Forelimb muscle (tissue), 1 donor: Measurements from ENCODE around the gene TMEM175. TPM values are rescaled to one million over a fixed set of nuclear protein-coding genes. Genes with fewer than 3 reads are reported as not detected.
A peak's percentile ranks its signal among the peaks of the same experiment; 100 is the strongest.

Experiments
- DNase-seq: peaks from one replicate; pipeline ENCODE4 v3.0.0-alpha.2; 2013; ENCODE audit warnings: low read depth
- polyA plus RNA-seq: library from polyadenylated mRNA; unstranded; fragments of 120-200 nt; gene quantifications from one replicate; pipeline ENCODE4 v1.2.1, GENCODE V29; 2013; ENCODE audit not compliant: insufficient read length

Gene TMEM175, protein sequence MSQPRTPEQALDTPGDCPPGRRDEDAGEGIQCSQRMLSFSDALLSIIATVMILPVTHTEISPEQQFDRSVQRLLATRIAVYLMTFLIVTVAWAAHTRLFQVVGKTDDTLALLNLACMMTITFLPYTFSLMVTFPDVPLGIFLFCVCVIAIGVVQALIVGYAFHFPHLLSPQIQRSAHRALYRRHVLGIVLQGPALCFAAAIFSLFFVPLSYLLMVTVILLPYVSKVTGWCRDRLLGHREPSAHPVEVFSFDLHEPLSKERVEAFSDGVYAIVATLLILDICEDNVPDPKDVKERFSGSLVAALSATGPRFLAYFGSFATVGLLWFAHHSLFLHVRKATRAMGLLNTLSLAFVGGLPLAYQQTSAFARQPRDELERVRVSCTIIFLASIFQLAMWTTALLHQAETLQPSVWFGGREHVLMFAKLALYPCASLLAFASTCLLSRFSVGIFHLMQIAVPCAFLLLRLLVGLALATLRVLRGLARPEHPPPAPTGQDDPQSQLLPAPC
- polyA plus RNA-seq, result 18.8 TPM

DNA sequence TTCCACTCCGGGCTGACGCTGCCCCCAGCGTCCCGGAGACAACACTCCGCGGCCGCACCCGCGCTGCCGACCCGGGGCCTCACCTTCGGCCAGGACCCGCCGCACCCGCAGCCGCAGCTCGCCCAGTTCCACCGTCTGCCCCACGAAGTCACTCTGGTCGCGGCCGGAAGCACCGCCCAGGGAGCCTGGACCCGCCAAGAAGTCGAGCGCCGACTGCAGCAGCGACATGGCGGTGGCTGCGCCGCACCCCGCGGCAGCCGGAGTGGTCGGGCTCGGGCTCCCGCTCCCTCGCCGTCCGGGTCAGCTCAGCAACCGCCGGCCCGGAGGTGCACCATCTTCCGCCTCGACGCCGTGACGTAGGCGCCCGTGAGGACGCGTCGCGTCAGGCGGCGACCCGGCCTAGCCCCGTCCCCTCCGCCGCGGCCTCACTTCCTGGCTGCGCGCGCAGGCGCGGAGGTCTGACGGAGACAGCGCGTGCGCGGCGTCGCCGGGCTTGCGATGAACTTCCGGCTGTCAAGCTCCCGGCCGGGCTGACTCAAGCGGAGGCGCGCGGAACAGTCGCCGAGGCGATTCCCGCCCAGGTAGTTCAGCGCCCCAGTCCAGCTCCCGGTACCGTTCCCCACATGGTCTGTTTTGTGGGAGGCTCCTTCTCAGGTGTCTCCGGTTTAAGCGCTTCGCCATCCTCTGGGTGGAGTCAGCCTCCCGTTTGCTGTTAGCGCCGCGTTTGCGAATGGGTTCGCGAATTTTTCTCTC, at the start of gene TMEM175, which contains the start of gene GAK:
Gene TMEM175, plus strand, starts transcription at position 501 of the 753 bp plus-strand sequence. CDS start 15,280 bp downstream, outside the sequence.
Gene GAK, minus strand, starts transcription at position 357 of the 753 bp plus-strand sequence. Its CDS starts 129 bp downstream, at position 228.
- DNase-seq, result peak; percentile 95

DNA sequence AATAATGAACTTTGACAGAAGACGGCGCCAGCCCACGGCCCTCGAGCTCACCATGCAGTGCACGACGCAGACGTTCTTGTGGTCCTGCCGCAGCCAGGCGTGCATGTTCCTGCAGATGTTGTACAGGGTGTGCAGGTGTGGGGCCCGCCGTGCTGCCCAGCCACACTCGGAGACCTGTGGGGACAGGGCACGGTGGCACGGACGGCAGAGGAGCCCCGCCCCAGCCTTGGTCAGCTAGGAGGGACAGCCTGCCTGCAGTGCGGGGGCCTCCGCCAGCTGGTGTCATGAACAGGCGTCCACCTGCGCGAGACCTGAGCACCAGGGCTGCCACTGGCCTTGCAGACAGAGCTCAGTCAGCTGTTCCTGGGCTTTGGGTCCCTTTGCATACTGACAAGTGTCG, 49.6 kb upstream of the TMEM175 start:
- no peak for DNase-seq

DNA sequence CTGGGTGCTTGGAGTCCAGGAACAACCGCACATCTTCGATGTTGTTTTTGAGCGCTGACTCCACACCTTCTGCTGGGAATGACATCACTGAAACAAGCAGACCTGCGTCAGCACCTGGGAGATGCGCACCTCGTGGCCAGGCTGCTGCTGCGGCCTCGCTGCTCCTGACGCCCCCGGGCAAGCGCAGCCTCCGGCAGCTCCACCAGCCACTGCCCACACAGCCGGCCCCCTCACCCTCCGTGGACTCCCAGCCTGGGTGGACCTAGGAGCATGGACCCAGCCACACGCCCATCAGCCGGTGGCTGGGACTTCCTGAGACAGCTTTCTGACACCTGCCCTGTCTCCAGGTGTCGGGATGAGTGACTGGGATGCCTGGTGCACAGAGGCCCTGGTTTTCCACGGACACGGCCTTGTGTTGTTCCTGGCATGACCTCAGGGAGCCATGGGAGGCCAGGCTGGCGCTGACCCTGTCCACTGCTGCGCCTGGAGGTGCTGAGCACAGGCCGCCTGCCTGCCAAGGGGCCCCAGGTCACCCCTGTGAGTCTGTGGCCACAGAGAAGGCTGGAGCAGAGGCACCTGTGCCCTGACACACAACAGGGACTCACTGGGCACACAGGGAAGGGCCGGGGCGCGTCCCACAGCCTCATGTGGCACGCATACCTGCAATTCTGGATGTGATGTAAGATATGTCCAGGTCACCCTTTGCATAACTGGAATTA, 48.7 kb upstream of the TMEM175 start:
- DNase-seq, result no peak

DNA sequence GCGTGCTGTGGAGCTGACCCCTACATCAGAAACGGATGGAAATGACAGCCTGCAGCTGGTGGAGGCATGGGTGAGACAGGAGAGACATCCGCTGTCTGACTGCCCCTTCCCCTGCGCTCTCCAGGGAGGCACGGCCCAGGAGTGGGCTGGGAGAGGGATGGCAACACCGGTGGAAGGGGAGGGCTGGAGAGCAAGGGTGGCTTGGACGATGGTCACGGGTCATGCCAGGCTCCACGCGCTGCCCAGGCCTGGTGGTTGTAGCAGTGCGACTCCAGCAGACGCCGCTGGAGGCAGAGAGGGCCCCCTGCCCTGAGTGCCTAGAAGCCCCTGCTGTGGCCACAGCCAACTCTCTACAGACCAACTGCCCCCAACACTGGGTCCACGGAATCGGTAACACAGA, 48.0 kb upstream of the TMEM175 start:
- no peak for DNase-seq

DNA sequence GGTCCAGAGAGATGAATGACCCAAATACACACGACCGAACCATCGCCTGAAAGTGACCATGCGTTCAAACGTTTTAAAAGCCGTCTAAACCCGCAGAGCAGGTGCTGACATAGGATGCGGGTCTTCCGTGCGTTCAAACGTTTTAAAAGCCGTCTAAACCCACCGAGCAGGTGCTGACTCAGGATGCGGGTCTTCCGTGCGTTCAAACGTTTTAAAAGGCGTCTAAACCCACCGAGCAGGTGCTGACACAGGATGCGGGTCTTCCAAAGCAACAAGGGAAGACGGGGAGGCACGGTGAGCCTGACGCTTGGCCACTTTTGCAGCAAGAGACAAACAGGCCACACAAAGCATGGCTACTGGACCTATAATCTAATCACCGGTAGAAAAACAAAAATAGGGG, 47.4 kb upstream of the TMEM175 start:
- DNase-seq, result no peak

DNA sequence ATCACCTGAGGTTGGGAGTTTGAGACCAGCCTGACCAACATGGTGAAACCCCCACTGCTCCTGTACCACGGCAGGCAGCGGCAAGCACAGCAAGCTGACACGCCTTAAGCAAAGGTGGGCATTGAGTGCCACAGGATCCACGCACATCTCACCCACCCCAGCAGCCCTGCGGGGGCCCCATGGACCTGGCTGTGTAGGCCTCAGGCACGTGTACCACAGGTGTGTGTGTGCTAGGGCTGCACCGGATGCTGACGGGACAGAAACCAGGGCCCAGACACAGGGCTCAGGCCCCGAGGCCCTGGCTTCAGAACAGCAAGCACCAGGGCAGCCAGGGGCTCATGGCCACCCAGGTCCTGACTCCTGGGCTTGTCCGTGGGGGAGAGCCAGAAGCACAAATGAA, 46.9 kb upstream of the TMEM175 start:
- DNase-seq, result no peak

DNA sequence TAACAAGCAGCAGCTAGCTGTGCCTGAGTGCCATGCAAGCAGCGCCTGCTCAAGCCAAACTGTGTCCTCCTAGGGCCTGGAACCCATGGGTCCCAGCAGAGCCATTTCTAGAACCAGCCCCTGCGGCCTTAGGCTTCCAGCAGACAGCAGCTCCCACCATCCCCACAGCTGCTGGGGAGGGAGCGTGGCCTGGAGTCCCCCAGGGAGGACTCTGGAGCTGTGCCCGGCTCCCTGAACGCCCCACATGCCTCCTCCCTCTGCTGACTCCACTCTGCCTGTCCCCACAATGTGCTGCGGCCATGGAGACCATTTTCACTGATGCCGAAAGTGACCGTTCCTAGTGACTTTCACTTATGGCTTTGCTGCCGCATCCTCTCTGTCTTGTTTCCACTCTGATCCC, 46.0 kb upstream of the TMEM175 start:
- DNase-seq, result no peak

DNA sequence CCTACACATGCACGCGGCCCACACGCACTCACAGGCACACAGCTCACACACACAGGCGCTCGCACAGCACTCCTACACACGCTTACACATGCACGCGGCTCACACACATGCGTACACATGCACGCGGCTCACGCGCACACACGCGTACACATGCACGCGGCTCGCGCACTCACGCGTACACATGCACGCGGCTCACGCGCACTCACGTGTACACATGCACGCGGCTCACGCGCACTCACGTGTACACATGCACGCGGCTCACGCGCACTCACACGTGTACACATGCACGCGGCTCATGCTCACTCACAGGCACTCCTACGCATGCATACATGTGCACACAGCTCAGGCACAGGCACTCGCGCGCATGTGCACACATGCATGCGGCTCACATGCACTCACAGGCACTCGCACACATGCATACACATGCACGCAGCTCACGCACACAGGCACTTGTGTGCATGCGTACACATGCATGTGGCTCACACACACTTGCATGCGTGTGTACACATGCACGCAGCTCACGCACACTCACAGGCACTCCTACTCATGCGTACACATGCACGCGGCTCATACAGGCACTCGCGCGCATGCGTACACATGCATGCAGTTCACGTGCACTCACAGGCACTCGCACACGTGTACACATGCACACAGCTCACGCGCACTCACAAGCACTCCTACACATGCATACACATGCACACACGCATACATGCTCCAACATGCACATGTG, 45.1 kb upstream of the TMEM175 start:
- no peak for DNase-seq

DNA sequence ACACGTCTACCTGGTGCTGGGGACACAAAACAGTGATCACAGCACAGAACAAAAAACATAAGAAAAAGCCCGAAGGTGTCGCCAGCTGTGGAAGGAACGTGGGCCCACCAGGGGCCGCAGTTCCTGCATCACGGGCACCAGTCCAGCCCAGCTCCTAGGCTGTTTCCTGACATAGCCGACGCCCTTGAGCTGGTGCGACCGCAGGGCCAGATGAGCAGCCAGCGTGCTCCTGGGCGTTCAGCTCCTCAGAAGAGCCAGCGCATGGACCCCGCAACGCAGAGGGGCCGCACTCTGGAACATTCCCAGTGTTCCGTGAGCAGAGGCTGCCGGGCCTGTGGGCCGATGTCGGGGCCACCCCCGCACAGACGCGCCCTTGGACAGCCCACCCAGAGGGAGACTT, 44.2 kb upstream of the TMEM175 start:
- DNase-seq, result no peak

DNA sequence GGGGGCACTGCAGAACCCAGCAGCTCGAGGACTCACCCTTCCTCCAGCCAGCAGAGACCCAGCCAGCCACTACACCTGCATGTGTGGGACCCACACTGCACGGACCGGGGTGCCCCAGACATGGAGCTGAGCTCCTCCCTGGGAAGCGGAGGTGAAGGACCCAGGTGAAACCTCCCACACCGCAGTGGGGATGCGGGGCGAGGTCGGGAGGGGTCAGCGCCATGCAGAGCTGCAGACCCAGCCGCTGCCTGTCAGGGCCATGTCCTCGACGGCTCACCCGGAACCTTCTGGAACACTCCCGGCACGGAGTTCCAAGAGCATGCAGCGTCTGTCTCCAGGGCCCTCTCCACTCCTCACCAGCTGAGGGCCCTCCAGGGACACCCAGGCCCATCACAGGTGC, 42.7 kb upstream of the TMEM175 start:
- DNase-seq, result no peak

DNA sequence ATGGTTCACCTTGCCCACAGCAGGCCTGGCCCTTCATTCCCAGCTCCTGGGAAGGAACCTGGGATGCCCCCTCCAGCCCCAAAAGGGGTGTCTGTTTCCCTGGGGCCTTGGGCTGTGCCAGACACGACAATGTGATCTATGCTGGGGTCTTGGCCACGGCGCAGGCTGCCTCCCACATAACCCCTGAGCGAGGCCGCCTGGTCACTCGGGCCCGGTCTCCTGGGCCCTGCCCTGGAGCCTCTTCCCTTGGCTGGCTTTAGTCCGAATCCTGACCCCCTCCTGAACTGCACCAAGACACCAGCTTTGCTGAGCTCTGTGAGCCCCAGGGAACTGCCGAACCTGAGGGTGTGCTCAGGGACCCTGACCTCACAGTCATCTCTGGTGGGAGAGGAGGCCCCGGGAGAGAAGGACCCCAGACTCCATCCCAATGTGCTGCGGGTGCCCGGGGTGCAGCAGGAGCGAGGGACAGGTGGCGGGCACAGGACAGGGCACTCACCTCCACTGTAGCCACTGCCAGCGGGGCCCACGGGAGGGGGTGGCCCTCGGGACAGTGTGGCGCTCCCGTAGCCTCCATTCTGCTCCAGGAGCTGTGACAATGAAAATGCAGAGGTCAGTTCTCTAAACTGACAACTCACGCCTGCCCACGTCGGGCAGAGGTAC, 42.1 kb upstream of the TMEM175 start:
- no peak for DNase-seq

DNA sequence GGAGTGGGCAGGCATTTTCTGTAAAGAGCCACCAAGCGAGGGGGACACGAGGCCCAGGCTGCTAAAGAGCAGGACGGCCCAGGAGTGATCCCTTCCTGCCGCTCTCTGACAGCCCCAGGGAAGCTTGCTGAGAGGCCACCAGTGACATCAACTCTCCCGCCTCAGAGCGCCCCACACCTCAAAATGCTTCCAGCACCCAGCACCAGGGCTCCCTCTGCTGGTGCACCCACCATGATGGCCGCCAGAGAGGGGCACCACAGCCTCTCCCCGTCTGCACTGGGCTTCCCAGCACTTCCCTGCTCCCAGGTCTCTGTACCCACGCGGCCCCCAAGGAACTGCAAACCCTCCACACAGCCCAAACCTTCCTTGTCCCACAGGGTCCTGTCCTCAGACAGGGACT, 40.5 kb upstream of the TMEM175 start:
- DNase-seq, result no peak

DNA sequence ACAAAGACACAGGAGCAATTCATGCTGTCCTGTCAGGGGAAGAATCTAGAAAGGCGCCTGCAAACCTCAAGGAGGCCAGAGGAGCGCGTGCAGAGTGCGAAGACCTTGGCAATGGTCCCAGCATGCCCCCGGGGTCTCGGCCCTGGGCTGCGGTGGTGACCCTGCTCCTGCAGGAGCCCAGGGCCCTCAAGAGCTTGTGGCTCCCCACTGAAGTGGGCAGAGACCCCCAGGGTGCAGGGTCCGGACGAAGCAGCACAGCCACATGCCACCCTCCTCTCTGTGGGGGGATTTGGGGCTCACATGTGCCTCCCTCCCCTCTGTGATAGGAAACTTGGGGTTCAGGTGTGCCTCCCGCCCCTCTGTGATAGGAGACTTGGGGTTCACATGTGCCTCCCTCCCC, 39.5 kb upstream of the TMEM175 start:
- no peak for DNase-seq

DNA sequence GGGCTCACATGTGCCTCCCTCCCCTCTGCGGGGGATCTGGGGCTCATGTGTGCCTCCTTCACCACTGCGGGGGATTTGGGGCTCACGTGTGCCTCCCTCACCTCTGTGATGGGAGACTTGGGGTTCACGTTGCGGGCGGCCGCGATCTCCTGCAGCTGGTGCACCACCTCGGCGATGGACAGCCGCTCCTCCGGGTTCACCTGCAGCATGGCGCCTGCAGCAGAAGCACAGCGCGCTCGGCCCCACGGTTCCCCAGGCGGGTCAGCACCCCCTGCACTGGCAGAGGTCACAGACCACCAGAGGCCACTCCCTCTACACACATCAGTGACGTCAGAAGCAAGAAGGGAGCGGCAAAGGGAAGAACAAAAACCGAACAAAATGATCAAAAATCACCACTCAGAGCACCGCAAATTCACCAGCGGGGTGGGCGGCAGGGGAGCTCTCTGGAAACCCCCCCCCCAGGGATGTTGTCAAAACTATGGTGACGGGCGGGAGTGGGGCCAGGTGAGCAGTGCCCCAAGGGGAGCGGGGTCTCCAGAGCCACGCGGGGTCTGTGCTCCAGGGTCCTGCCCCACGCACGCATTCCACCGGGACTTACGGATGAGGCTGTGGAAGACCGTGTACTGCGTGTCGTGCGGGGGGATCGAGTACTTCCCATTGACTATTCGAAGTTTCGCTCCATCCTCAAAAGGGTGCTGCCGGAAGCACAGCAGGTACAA, 38.8 kb upstream of the TMEM175 start:
- DNase-seq, result no peak

DNA sequence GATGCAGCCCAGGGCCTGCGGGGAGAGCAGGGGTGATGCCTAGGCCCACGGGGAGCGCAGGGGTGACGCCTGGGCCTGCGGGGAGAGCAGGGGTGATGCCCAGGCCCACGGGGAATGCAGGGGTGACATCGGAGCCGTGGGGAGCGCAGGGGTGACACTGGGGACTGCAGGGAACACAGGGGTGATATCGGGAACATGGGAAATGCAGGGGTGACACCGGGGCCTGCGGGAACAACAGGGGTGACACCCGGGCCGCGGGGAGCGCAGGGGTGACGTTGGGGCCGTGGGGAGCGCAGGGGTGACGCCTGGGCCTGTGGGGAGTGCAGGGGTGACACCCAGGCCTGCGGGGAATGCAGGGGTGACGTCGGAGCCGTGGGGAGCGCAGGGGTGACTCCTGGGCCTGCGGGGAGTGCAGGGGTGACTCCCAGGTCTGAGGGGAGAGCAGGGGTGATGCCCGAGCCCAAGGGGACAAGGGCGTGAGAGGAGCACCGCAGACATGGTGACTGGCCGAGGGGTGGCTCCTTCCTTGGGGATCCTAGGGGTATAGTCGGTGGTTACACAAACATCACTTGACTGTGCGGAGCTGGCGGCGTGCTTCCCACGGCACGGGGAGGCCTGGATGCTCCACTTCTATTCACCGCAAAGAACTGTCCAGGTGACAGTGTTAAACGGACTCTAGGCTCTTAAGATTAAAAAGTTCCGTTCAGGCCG, 38.1 kb upstream of the TMEM175 start:
- no peak for DNase-seq

DNA sequence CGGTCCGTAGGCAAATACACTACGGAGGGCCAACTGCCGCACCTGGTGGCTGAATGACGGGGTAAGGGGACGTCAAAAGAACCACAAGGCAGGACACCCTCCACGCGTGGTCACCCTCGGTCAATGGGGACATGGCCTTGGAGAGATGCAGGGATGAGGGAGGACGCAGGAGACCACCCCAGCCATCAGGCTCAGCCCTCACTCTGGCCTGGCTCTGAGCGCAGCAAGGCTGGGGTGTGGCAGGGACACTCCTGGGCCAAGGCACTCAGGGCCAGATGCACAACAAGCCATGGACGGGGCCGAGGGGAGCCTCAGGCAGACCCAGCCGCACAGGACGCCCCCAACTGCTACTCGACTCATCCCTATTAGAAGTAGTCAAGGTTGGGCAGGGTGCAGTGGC, 36.7 kb upstream of the TMEM175 start:
- no peak for DNase-seq

DNA sequence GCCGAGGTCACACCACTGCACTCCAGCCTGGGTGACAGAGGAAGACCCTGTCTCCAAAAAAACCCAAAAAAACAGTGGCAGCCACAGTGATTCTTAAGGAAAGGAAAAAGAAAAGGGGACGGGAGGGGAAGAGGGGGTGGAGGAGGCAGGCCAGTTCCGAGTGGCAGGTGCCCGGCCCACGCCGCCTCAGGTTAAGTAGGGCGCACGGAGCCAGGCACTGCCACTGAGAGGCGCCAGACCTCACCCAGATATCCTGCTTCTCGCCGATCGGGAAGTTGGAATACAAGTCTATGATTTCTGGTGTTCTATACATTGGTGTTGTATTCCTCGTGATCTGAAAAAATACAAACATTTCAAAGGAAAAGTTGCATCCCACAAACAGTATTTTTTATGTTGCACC, 36.0 kb upstream of the TMEM175 start:
- DNase-seq, result no peak

DNA sequence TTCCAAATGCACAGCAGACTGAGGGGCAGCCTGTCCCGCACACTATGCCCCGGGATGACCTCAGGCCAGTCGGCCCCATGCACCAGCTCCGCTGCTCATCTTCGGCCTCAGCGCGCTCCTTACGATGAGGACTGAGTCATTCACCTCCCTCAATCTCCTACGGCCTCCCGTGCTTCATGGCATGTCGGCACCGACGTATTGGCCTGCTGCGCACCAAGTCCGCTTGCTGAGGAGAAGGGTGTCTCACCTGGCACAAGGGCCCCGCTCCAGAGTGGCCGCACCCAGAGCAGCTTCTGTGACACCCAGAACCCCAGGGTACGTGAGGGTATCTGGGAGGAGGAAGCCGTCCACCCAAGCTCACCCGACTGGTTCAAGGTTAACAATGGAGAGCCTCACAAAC, 35.6 kb upstream of the TMEM175 start:
- DNase-seq, result no peak

DNA sequence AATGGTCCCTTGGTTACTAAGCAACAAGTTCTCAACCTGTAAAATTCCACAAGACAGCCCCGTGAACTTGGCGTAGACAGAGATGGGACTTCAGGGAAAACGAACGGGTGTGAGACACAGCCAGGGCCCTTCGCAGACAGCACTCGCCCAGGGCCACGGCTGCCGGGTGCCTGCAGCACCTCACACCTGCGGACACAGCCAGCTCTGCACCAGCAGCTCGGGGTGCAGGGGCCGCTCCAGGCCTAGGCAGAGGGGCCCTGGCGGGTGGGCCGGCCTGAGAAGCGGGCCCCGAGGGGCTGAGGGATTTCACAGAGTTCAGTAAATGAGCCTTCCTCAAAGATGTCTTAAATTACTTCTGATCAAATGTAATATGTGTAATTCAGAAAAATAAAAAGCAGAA, 34.1 kb upstream of the TMEM175 start:
- DNase-seq, result no peak
